ENCODE data around the gene CHKB.

DNA sequence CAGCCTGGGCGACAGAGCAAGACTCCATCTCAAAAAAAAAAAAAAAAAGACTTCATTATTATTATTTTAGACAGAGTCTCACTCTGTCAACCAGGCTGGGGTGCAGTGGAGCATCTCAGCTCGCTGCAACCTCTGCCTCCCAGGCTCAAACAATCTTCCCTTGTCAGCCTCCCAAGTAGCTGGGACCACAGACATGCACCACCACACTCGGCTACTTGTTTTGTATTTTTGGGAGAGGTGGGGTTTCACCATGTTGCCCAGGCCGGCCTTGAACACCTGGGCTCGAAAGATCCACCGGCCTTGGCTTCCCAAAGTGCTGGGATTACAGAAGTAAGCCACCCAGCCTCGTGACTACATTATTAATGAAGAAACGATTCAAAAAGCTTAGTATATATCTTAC is 47.5 kb downstream of the CHKB start:
- TF ChIP-seq, protein P1, sequence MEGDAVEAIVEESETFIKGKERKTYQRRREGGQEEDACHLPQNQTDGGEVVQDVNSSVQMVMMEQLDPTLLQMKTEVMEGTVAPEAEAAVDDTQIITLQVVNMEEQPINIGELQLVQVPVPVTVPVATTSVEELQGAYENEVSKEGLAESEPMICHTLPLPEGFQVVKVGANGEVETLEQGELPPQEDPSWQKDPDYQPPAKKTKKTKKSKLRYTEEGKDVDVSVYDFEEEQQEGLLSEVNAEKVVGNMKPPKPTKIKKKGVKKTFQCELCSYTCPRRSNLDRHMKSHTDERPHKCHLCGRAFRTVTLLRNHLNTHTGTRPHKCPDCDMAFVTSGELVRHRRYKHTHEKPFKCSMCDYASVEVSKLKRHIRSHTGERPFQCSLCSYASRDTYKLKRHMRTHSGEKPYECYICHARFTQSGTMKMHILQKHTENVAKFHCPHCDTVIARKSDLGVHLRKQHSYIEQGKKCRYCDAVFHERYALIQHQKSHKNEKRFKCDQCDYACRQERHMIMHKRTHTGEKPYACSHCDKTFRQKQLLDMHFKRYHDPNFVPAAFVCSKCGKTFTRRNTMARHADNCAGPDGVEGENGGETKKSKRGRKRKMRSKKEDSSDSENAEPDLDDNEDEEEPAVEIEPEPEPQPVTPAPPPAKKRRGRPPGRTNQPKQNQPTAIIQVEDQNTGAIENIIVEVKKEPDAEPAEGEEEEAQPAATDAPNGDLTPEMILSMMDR (IDR thresholded peaks at IDR 0.05): no peak
- no peak for TF ChIP-seq POLR2A (IDR thresholded peaks at IDR 0.05)
